Activated CD8-positive, alpha-beta memory T cell treated with anti-CD3 and anti-CD28 coated beads, Interleukin-2, amount 10 ng/mL, durations not matched to agents 7 days and 5 days (primary cell): ENCODE measurements around the gene WDR43. TPM values are rescaled to one million over a fixed set of nuclear protein-coding genes. Genes with fewer than 3 reads are reported as not detected.

Experiments used
- ATAC-seq: fragments of 150-1000 bp; cut with Tn5 transposase; one replicate; pipeline ENCODE4 v1.10.0; 2021; ENCODE audit warnings: moderate library complexity
- CTCF ChIA-PET: fragments of 350-600 bp; sonication (Branson Sonifier 250); formaldehyde crosslinking; loops from one replicate; lab custom pipeline; 2021; ENCODE audit warnings: antibody characterized with exemption; lab: Charles Lee
- DNase-seq: peaks from one replicate; pipeline ENCODE4 v3.0.0-alpha.2; 2020
- H3K27ac Mint-ChIP-seq: one replicate; pipeline ENCODE4 v1.8.0; 2021; ENCODE audit warnings: mild to moderate bottlenecking, mixed read lengths
- H3K27me3 Mint-ChIP-seq: one replicate; pipeline ENCODE4 v1.8.0; 2021; ENCODE audit warnings: mixed read lengths
- H3K36me3 Mint-ChIP-seq: one replicate; pipeline ENCODE4 v1.8.0; 2021; ENCODE audit warnings: mild to moderate bottlenecking, mixed read lengths
- H3K4me1 Mint-ChIP-seq: one replicate; pipeline ENCODE4 v1.8.0; 2021; ENCODE audit warnings: mixed read lengths
- H3K4me3 Mint-ChIP-seq: one replicate; pipeline ENCODE4 v1.8.0; 2021; ENCODE audit warnings: mild to moderate bottlenecking, moderate library complexity, mixed read lengths
- H3K9me3 Mint-ChIP-seq: one replicate; pipeline ENCODE4 v1.8.0; 2022; ENCODE audit warnings: low read depth, mixed read lengths
- total RNA-seq, 2 experiments: library from RNA; stranded (reverse); gene quantifications; one replicate each; pipeline ENCODE4 v1.2.3, GENCODE V29; 2021

The WDR43 gene
- total RNA-seq, 2 experiments from 2014 or later, result 70.9 to 89.7 TPM

- Mint-ChIP-seq H3K36me3 (peaks cover 59% of the 10 kb centered on the region), H3K4me1 (peaks cover 4% of the 10 kb centered on the region), H3K27me3 (no peaks in the 10 kb centered on the region), H3K4me3 (no peak overlapping the region), H3K9me3 (no peaks in the 10 kb centered on the region), H3K27ac (peak overlapping the region; percentile 58)
- CTCF ChIA-PET, result interaction anchor here (1.4 to 1.8 kb wide), 2 partner anchors 10 to 12 kb away, joined by 3 read pairs; no protein-coding TSS in a partner anchor
- DNase-seq (no peak), ATAC-seq (no peak)
Measured at GRCh38 chr2:28927878-28928277, 33.4 kb downstream of the WDR43 start.

GRCh38 chr2:28929581-28929980 lies 35.1 kb downstream of the WDR43 start:
- H3K36me3 Mint-ChIP-seq, result peaks cover 50% of the 10 kb centered on the region
- H3K9me3 Mint-ChIP-seq, result no peaks in the 10 kb centered on the region
- H3K27ac Mint-ChIP-seq, result no peak overlapping the region
- H3K4me3 Mint-ChIP-seq, result no peak overlapping the region
- DNase-seq (no peak), ATAC-seq (no peak)
- H3K4me1 Mint-ChIP-seq, result peaks cover 4% of the 10 kb centered on the region
- CTCF ChIA-PET, result interaction anchor here (1.8 kb wide), 1 partner anchor 14 kb away, joined by 3 read pairs; no protein-coding TSS in a partner anchor
- H3K27me3 Mint-ChIP-seq, result no peaks in the 10 kb centered on the region

GRCh38 chr2:28930205-28930604 lies 35.7 kb downstream of the WDR43 start:
- no peak for DNase-seq
- CTCF ChIA-PET, result no interaction called here
- no peak for ATAC-seq
- Mint-ChIP-seq H3K4me3 (no peak overlapping the region), H3K4me1 (peaks cover 4% of the 10 kb centered on the region), H3K36me3 (peaks cover 48% of the 10 kb centered on the region), H3K27me3 (no peaks in the 10 kb centered on the region), H3K27ac (no peak overlapping the region), H3K9me3 (no peaks in the 10 kb centered on the region)

- no peak for DNase-seq
- CTCF ChIA-PET, result no interaction called here
- Mint-ChIP-seq H3K4me3 (no peak overlapping the region), H3K27ac (no peak overlapping the region), H3K27me3 (no peaks in the 10 kb centered on the region), H3K9me3 (no peaks in the 10 kb centered on the region), H3K4me1 (no peaks in the 10 kb centered on the region), H3K36me3 (peaks cover 45% of the 10 kb centered on the region)
- ATAC-seq, result no peak
Measured at GRCh38 chr2:28934769-28935168, 40.3 kb downstream of the WDR43 start.

GRCh38 chr2:28941008-28941407 lies 46.5 kb downstream of the WDR43 start:
- Mint-ChIP-seq H3K4me3 (no peak overlapping the region), H3K4me1 (peaks cover 3% of the 10 kb centered on the region), H3K27ac (peak overlapping the region; percentile 76), H3K9me3 (no peaks in the 10 kb centered on the region), H3K36me3 (peaks cover 61% of the 10 kb centered on the region), H3K27me3 (no peaks in the 10 kb centered on the region)
- no peak for DNase-seq
- ATAC-seq, result no peak
- CTCF ChIA-PET, result interaction anchor here (1.1 kb wide), 1 partner anchor 374 kb away, joined by 3 read pairs; no protein-coding TSS in a partner anchor

- ATAC-seq, result no peak
- H3K27me3 Mint-ChIP-seq, result no peaks in the 10 kb centered on the region
- DNase-seq, result no peak
- no peak overlapping the region for H3K4me3 Mint-ChIP-seq
- CTCF ChIA-PET, result interaction anchor here (1.2 to 2.5 kb wide), 2 partner anchors 12 to 124 kb away, joined by 4 to 12 read pairs; no protein-coding TSS in a partner anchor
- no peaks in the 10 kb centered on the region for H3K9me3 Mint-ChIP-seq
- H3K36me3 Mint-ChIP-seq, result peaks cover 62% of the 10 kb centered on the region
- peaks cover 6% of the 10 kb centered on the region for H3K4me1 Mint-ChIP-seq
- H3K27ac Mint-ChIP-seq, result no peak overlapping the region
Measured at GRCh38 chr2:28944535-28945248, 50.2 kb downstream of the WDR43 start.

- no peak for ATAC-seq
- Mint-ChIP-seq H3K27ac (no peak overlapping the region), H3K4me1 (peaks cover 3% of the 10 kb centered on the region), H3K9me3 (no peaks in the 10 kb centered on the region), H3K4me3 (no peak overlapping the region), H3K27me3 (no peaks in the 10 kb centered on the region), H3K36me3 (peaks cover 46% of the 10 kb centered on the region)
- DNase-seq, result no peak
- CTCF ChIA-PET, result interaction anchor here (0.9 to 1.8 kb wide), 2 partner anchors 8 to 16 kb away, joined by 3 to 4 read pairs; no protein-coding TSS in a partner anchor
Measured at GRCh38 chr2:28948160-28948559, 53.7 kb downstream of the WDR43 start.

- ATAC-seq, result no peak
- CTCF ChIA-PET, result interaction anchor here (0.6 to 0.8 kb wide), 2 partner anchors 10 to 25 kb away, joined by 3 read pairs; no protein-coding TSS in a partner anchor
Measured at GRCh38 chr2:28949190-28949589, 54.7 kb downstream of the WDR43 start.

GRCh38 chr2:28949617-28950305 lies 55.3 kb downstream of the WDR43 start:
- DNase-seq (no peak), ATAC-seq (no peak)
- Mint-ChIP-seq H3K27ac (no peak overlapping the region), H3K36me3 (peaks cover 32% of the 10 kb centered on the region), H3K4me1 (peaks cover 3% of the 10 kb centered on the region), H3K27me3 (no peaks in the 10 kb centered on the region), H3K9me3 (no peaks in the 10 kb centered on the region), H3K4me3 (no peak overlapping the region)
- CTCF ChIA-PET, result interaction anchor here (0.6 to 0.8 kb wide), 2 partner anchors 9 to 24 kb away, joined by 3 read pairs; no protein-coding TSS in a partner anchor

More at GRCh38 chr2:28949190-28949589, 54.7 kb downstream of the WDR43 start:
- H3K36me3 Mint-ChIP-seq, result peaks cover 37% of the 10 kb centered on the region
- H3K4me3 Mint-ChIP-seq, result no peak overlapping the region
- peaks cover 3% of the 10 kb centered on the region for H3K4me1 Mint-ChIP-seq
- no peak for DNase-seq
- no peak overlapping the region for H3K27ac Mint-ChIP-seq
- no peaks in the 10 kb centered on the region for H3K27me3 Mint-ChIP-seq
- H3K9me3 Mint-ChIP-seq, result no peaks in the 10 kb centered on the region

GRCh38 chr2:28950941-28951630 lies 56.6 kb downstream of the WDR43 start:
- DNase-seq (no peak), ATAC-seq (no peak)
- no peak overlapping the region for H3K27ac Mint-ChIP-seq
- H3K27me3 Mint-ChIP-seq, result no peaks in the 10 kb centered on the region
- CTCF ChIA-PET, result interaction anchor here (1.0 to 1.8 kb wide), 2 partner anchors 63 to 131 kb away, joined by 3 to 6 read pairs; no protein-coding TSS in a partner anchor
- peaks cover 24% of the 10 kb centered on the region for H3K36me3 Mint-ChIP-seq
- no peak overlapping the region for H3K4me3 Mint-ChIP-seq
- H3K9me3 Mint-ChIP-seq, result no peaks in the 10 kb centered on the region
- peaks cover 5% of the 10 kb centered on the region for H3K4me1 Mint-ChIP-seq

GRCh38 chr2:28951910-28952835 lies 57.7 kb downstream of the WDR43 start:
- Mint-ChIP-seq H3K9me3 (no peaks in the 10 kb centered on the region), H3K27ac (no peak overlapping the region), H3K4me1 (peaks cover 10% of the 10 kb centered on the region), H3K36me3 (peaks cover 18% of the 10 kb centered on the region), H3K4me3 (no peak overlapping the region), H3K27me3 (no peaks in the 10 kb centered on the region)
- no peak for ATAC-seq
- CTCF ChIA-PET, result interaction anchor here (1.8 kb wide), 1 partner anchor 62 kb away, joined by 6 read pairs; no protein-coding TSS in a partner anchor
- DNase-seq, result no peak

GRCh38 chr2:28952836-28953211 lies 58.4 kb downstream of the WDR43 start:
- Mint-ChIP-seq H3K9me3 (no peaks in the 10 kb centered on the region), H3K27ac (no peak overlapping the region), H3K4me3 (no peak overlapping the region), H3K36me3 (peaks cover 17% of the 10 kb centered on the region), H3K4me1 (peaks cover 15% of the 10 kb centered on the region), H3K27me3 (no peaks in the 10 kb centered on the region)
- ATAC-seq (no peak), DNase-seq (no peak)
- CTCF ChIA-PET, result interaction anchor here (1.8 kb wide), 1 partner anchor 61 kb away, joined by 6 read pairs; no protein-coding TSS in a partner anchor
